Ovary (tissue), 3 donors: ENCODE results near the gene ZMYND19.

Source experiments
- EP300 ChIP-seq: sonication (generic); formaldehyde crosslinking; IDR thresholded peaks from one replicate; pipeline ENCODE4 v1.6.1; 2017; ENCODE audit warnings: antibody characterized with exemption
- TF ChIP-seq, protein P1 (sequence below), 3 donors: fragments of 450-650 bp in 2 of 3; fragments of 200-600 bp in 1 of 3; IDR thresholded peaks; one replicate each; pipeline versions ENCODE4 v1.5.1 to v1.8.0; 2016 to 2022; ENCODE audit warnings: antibody characterized with exemption in 3 of 3, mild to moderate bottlenecking in 1 of 3
- donor health status: DM: no; HTN: no; CAD: no.

DNA sequence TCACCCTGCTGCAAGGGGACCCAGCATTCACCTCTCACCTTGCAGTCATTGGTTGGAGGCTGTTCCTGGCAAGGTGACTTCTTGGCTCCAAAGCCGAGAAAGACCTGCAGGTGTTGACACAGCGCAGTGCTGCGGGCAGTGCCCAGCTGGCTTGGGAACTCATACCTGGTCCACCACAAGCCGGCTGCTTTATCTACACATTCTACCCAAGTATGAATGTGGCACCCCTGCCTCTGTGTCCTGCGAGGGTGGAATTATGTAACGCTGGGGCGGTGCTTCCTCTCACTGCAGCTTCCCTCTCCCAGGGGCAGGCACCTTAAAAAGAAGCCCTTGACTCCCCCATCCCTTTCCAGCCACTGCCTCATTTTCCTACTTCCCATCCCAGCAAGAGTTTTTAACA is 2.5 kb upstream of the ZMYND19 start:
- TF ChIP-seq, protein P1, sequence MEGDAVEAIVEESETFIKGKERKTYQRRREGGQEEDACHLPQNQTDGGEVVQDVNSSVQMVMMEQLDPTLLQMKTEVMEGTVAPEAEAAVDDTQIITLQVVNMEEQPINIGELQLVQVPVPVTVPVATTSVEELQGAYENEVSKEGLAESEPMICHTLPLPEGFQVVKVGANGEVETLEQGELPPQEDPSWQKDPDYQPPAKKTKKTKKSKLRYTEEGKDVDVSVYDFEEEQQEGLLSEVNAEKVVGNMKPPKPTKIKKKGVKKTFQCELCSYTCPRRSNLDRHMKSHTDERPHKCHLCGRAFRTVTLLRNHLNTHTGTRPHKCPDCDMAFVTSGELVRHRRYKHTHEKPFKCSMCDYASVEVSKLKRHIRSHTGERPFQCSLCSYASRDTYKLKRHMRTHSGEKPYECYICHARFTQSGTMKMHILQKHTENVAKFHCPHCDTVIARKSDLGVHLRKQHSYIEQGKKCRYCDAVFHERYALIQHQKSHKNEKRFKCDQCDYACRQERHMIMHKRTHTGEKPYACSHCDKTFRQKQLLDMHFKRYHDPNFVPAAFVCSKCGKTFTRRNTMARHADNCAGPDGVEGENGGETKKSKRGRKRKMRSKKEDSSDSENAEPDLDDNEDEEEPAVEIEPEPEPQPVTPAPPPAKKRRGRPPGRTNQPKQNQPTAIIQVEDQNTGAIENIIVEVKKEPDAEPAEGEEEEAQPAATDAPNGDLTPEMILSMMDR (IDR thresholded peaks at IDR 0.05) = no peak
- no peak for TF ChIP-seq EP300
